IPS-20b (cell line): Measurements from ENCODE around the gene ZC3H7B.
A peak's percentile ranks its signal among the peaks of the same experiment; 100 is the strongest.

Experiments used
- H3K27ac ChIP-seq: one replicate; pipeline ENCODE4 v1.5.1; 2013; ENCODE audit warnings: low read length
- H3K27me3 ChIP-seq: 2 replicates; pipeline ENCODE4 v1.6.1; 2013; ENCODE audit warnings: mild to moderate bottlenecking, low read length, inconsistent platforms; ENCODE audit not compliant: insufficient read depth
- H3K36me3 ChIP-seq: 2 replicates; pipeline ENCODE4 v1.6.1; 2013; ENCODE audit warnings: low read depth, mild to moderate bottlenecking, inconsistent platforms, low read length, moderate library complexity; ENCODE audit not compliant: insufficient read depth
- H3K4me1 ChIP-seq: 2 replicates; pipeline ENCODE4 v1.6.1; 2013; ENCODE audit warnings: mild to moderate bottlenecking, control low read depth, inconsistent platforms, low read length, moderate library complexity; ENCODE audit not compliant: insufficient read depth
- H3K4me3 ChIP-seq: 2 replicates; pipeline ENCODE4 v1.5.1; 2013; ENCODE audit warnings: mild to moderate bottlenecking, low read length, inconsistent platforms
- H3K9ac ChIP-seq: 2 replicates; pipeline ENCODE4 v1.6.1; 2013; ENCODE audit warnings: low read depth, mild to moderate bottlenecking, inconsistent platforms, low read length, moderate library complexity
- H3K9me3 ChIP-seq: 2 replicates; pipeline ENCODE4 v1.6.1; 2013; ENCODE audit warnings: mild to moderate bottlenecking, low read depth, low read length, inconsistent platforms; ENCODE audit not compliant: insufficient read depth

ZC3H7B gene

GRCh38 chr22:41377846-41378245 lies 76.5 kb downstream of the ZC3H7B start:
- H3K27ac ChIP-seq, result no peak overlapping the region

GRCh38 chr22:41380993-41381328 lies 79.6 kb downstream of the ZC3H7B start:
- Histone ChIP-seq H3K27me3 (no peaks in the 10 kb centered on the region), H3K9me3 (no peaks in the 10 kb centered on the region), H3K4me3 (peak overlapping the region; percentile 66), H3K27ac (peak overlapping the region; percentile 32), H3K36me3 (no peaks in the 10 kb centered on the region), H3K9ac (peak overlapping the region; percentile 82), H3K4me1 (peaks cover 9% of the 10 kb centered on the region; the same call in 1 of the 2 replicates)

More at GRCh38 chr22:41377846-41378245, 76.5 kb downstream of the ZC3H7B start:
- Histone ChIP-seq H3K27me3 (no peaks in the 10 kb centered on the region), H3K4me1 (peaks cover 7% of the 10 kb centered on the region; the same call in 1 of the 2 replicates), H3K9me3 (no peaks in the 10 kb centered on the region), H3K4me3 (no peak overlapping the region), H3K36me3 (no peaks in the 10 kb centered on the region), H3K9ac (no peak overlapping the region)

GRCh38 chr22:41381329-41382097 lies 80.2 kb downstream of the ZC3H7B start, which contains the start of gene TEF:
Gene TEF, plus strand, starts transcription at chr22:41381942. Its CDS starts 103 bp downstream, at chr22:41382045.
- H3K4me1 ChIP-seq, result peaks cover 9% of the 10 kb centered on the region; the same call in 1 of the 2 replicates

GRCh38 chr22:41382098-41382578 lies 80.8 kb downstream of the ZC3H7B start:
- peak overlapping the region; percentile 88 for H3K4me3 ChIP-seq
- H3K4me1 ChIP-seq, result peaks cover 9% of the 10 kb centered on the region; the same call in 1 of the 2 replicates
- H3K9ac ChIP-seq, result peak overlapping the region; percentile 66; the same call in 1 of the 2 replicates
- no peaks in the 10 kb centered on the region for H3K36me3 ChIP-seq
- no peaks in the 10 kb centered on the region for H3K9me3 ChIP-seq
- no peak overlapping the region for H3K27ac ChIP-seq
- H3K27me3 ChIP-seq, result no peaks in the 10 kb centered on the region

More at GRCh38 chr22:41381329-41382097, 80.2 kb downstream of the ZC3H7B start, which contains the start of gene TEF:
- Histone ChIP-seq H3K36me3 (no peaks in the 10 kb centered on the region), H3K27ac (peak within 1 kb of the TSS; percentile 32), H3K9me3 (no peaks in the 10 kb centered on the region), H3K27me3 (no peaks in the 10 kb centered on the region), H3K9ac (peak within 1 kb of the TSS; percentile 82), H3K4me3 (peak within 1 kb of the TSS; percentile 88)

GRCh38 chr22:41382610-41383009 lies 81.3 kb downstream of the ZC3H7B start:
- H3K9ac ChIP-seq, result no peak overlapping the region; the same call in 1 of the 2 replicates
- peak overlapping the region; percentile 88 for H3K4me3 ChIP-seq
- peaks cover 9% of the 10 kb centered on the region; the same call in 1 of the 2 replicates for H3K4me1 ChIP-seq
- no peaks in the 10 kb centered on the region for H3K27me3 ChIP-seq
- H3K9me3 ChIP-seq, result no peaks in the 10 kb centered on the region
- H3K36me3 ChIP-seq, result no peaks in the 10 kb centered on the region; the same call in 1 of the 2 replicates
- H3K27ac ChIP-seq, result no peak overlapping the region

GRCh38 chr22:41383085-41383484 lies 81.8 kb downstream of the ZC3H7B start:
- H3K9ac ChIP-seq, result no peak overlapping the region
- no peak overlapping the region for H3K27ac ChIP-seq
- no peaks in the 10 kb centered on the region; the same call in 1 of the 2 replicates for H3K36me3 ChIP-seq
- H3K27me3 ChIP-seq, result no peaks in the 10 kb centered on the region
- peak overlapping the region; percentile 88 for H3K4me3 ChIP-seq
- peaks cover 9% of the 10 kb centered on the region; the same call in 1 of the 2 replicates for H3K4me1 ChIP-seq
- no peaks in the 10 kb centered on the region for H3K9me3 ChIP-seq

- H3K9ac ChIP-seq, result 0 out of 2 replicates have a peak overlapping the region, but pooled peaks have one; percentile 1
- H3K27me3 ChIP-seq, result no peaks in the 10 kb centered on the region
- H3K4me1 ChIP-seq, result peaks cover 9% of the 10 kb centered on the region; the same call in 1 of the 2 replicates
- no peak overlapping the region for H3K27ac ChIP-seq
- no peaks in the 10 kb centered on the region for H3K9me3 ChIP-seq
- no peak overlapping the region for H3K4me3 ChIP-seq
- H3K36me3 ChIP-seq, result peaks cover 7% of the 10 kb centered on the region
Observed at GRCh38 chr22:41384128-41384527, 82.8 kb downstream of the ZC3H7B start.

- no peak overlapping the region for H3K27ac ChIP-seq
- H3K4me1 ChIP-seq, result peaks cover 3% of the 10 kb centered on the region; the same call in 1 of the 2 replicates
- H3K36me3 ChIP-seq, result peaks cover 11% of the 10 kb centered on the region
- H3K9ac ChIP-seq, result no peak overlapping the region
- no peaks in the 10 kb centered on the region for H3K9me3 ChIP-seq
- H3K27me3 ChIP-seq, result no peaks in the 10 kb centered on the region
- H3K4me3 ChIP-seq, result no peak overlapping the region
Observed at GRCh38 chr22:41387341-41387740, 86.0 kb downstream of the ZC3H7B start.

- Histone ChIP-seq H3K9ac (no peak overlapping the region), H3K9me3 (no peaks in the 10 kb centered on the region), H3K4me3 (no peak overlapping the region), H3K4me1 (no peaks in the 10 kb centered on the region), H3K36me3 (peaks cover 31% of the 10 kb centered on the region), H3K27me3 (no peaks in the 10 kb centered on the region), H3K27ac (no peak overlapping the region)
Observed at GRCh38 chr22:41394012-41394356, 92.7 kb downstream of the ZC3H7B start.

- H3K4me1 ChIP-seq, result no peaks in the 10 kb centered on the region
- H3K9ac ChIP-seq, result no peak overlapping the region
- H3K36me3 ChIP-seq, result peaks cover 29% of the 10 kb centered on the region
- H3K9me3 ChIP-seq, result no peaks in the 10 kb centered on the region
- H3K27me3 ChIP-seq, result no peaks in the 10 kb centered on the region
- no peak overlapping the region for H3K27ac ChIP-seq
- no peak overlapping the region for H3K4me3 ChIP-seq
Observed at GRCh38 chr22:41395531-41396240, 94.4 kb downstream of the ZC3H7B start.

- no peak overlapping the region for H3K9ac ChIP-seq
Observed at GRCh38 chr22:41397143-41397811, 96.0 kb downstream of the ZC3H7B start.

More at GRCh38 chr22:41397143-41397811, 96.0 kb downstream of the ZC3H7B start:
- Histone ChIP-seq H3K27me3 (no peaks in the 10 kb centered on the region), H3K4me1 (no peaks in the 10 kb centered on the region), H3K4me3 (no peak overlapping the region), H3K27ac (no peak overlapping the region), H3K36me3 (peaks cover 27% of the 10 kb centered on the region), H3K9me3 (no peaks in the 10 kb centered on the region)
